ENCODE data around the gene FRG2C. TPM values are rescaled to one million over a fixed set of nuclear protein-coding genes. Genes with fewer than 3 reads are reported as not detected.
"Not testable (repeated sequence)": the region's sequence is repeated elsewhere in the genome, so short reads cannot be mapped to it uniquely, and the experiment has no call there.

FRG2C gene
- total and polyA plus RNA-seq, 2 of the 4 experiments (the other 2 are of a cell fraction): not detected

GRCh38 chr3:75655956-75656355 lies 8.2 kb upstream of the FRG2C start:
- H4K20me1 ChIP-seq (ENCODE audit: insufficient read depth, low read length); H3K4me2 ChIP-seq (ENCODE audit: low read depth, low read length); H3K56ac ChIP-seq (ENCODE audit: extremely low read depth, insufficient read depth, low read length); ATAC-seq (ENCODE audit: low read depth); H2BK15ac ChIP-seq (ENCODE audit: low read depth, low read length); H4K5ac ChIP-seq (ENCODE audit: low read depth, low read length); H2BK5ac ChIP-seq (ENCODE audit: low read depth, low read length, poor library complexity, severe bottlenecking); H3K4me1 ChIP-seq (ENCODE audit: control insufficient read depth, insufficient read depth, low read length); H2AK9ac ChIP-seq (replicated peaks; ENCODE audit: low read depth, low read length, poor library complexity); H3K27ac ChIP-seq (ENCODE audit: insufficient read depth, low read length); H2AK5ac ChIP-seq (ENCODE audit: low read depth, low read length); POLR2A ChIA-PET (ENCODE audit: unreplicated experiment); H4K91ac ChIP-seq (ENCODE audit: insufficient read depth, low read depth, low read length); H2BK120ac ChIP-seq (ENCODE audit: low read depth, low read length); H3K14ac ChIP-seq (replicated peaks; ENCODE audit: low read depth, low read length); DNase-seq; H4K8ac ChIP-seq (ENCODE audit: low read depth in 2 of 2, low read length in 2 of 2); dilution Hi-C loops (cut with HindIII; ENCODE audit: low sequenced_read_pairs, unreplicated experiment); H3K4me3 ChIP-seq (ENCODE audit: insufficient read depth, low read depth, low read length); H3K79me1 ChIP-seq (ENCODE audit: low read depth in 1 of 2, low read length in 2 of 2); H3K36me3 ChIP-seq (ENCODE audit: control insufficient read depth, insufficient read depth, low read length); H3K23ac ChIP-seq (ENCODE audit: low read depth, low read length); CTCF ChIA-PET; H3K4ac ChIP-seq (ENCODE audit: low read depth, low read length); H2BK20ac ChIP-seq (ENCODE audit: low read depth, low read length); BruUV-seq (replicated peaks); H3K18ac ChIP-seq (ENCODE audit: low read depth, low read length); H3K9me1 ChIP-seq (ENCODE audit: insufficient read depth, low read length); H2AFZ ChIP-seq (replicated peaks; ENCODE audit: low read length, poor library complexity); in situ Hi-C loops (cut with MboI; ENCODE audit: low sequenced_read_pairs); H3K9me3 ChIP-seq (ENCODE audit: control insufficient read depth, insufficient read depth, low read length); H3K9ac ChIP-seq (ENCODE audit: low read depth, low read length); intact Hi-C loops (cut with micrococcal nuclease): not testable (repeated sequence)
- WGBS, 2 experiments (ENCODE audit: extremely low coverage in 2 of 2, insufficient read length in 1 of 2): no CpG with 5 or more reads among the region's 7 CpGs
- H3K27me3 ChIP-seq (ENCODE audit: control insufficient read depth, insufficient read depth, low read length): peaks cover 11% of the 10 kb centered on the region

DNA sequence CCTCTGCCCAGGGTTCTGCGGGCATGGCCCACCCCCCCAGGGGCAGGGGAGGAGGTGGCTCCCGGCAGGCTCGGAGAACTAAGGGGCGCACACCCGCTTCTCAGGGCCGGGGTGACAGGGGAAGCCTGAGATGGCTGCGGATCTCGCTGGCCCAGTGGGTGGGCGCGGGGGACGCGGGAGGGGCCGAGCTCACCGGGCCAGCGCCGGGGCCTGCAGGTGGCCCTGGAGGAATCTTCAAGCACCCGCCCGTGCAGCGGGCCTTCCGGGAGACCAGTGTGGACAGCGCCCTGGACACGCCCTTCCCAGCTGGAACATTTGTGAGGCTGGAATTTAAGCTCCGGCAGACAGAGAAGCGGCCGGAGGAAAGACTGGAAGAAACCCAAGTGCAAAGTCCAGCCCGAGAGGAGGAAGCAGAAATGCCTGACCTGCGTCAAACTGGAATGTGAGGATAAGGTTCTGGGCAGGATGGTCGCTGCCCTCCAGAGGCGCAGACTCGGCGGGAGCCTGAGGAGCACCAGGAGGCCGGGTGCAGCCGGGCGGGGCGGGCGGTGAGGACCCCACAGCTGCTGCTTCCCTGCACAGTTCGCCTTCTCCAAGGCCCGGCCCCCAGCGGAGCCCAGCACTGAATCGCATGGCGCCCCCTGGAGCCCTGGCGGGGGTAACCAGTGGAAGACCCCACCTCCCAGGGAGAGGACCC lies 5.6 kb upstream of the FRG2C start:
- CTCF ChIA-PET; H2AK9ac ChIP-seq (replicated peaks; ENCODE audit: low read depth, low read length, poor library complexity); in situ Hi-C loops (cut with MboI; ENCODE audit: low sequenced_read_pairs); H4K5ac ChIP-seq (ENCODE audit: low read depth, low read length); H3K79me1 ChIP-seq (ENCODE audit: low read depth in 1 of 2, low read length in 2 of 2); H3K4me1 ChIP-seq (ENCODE audit: control insufficient read depth, insufficient read depth, low read length); H2AFZ ChIP-seq (replicated peaks; ENCODE audit: low read length, poor library complexity); H3K9me1 ChIP-seq (ENCODE audit: insufficient read depth, low read length); H3K14ac ChIP-seq (replicated peaks; ENCODE audit: low read depth, low read length); H4K8ac ChIP-seq (ENCODE audit: low read depth in 2 of 2, low read length in 2 of 2); H2AK5ac ChIP-seq (ENCODE audit: low read depth, low read length); H2BK120ac ChIP-seq (ENCODE audit: low read depth, low read length); H4K91ac ChIP-seq (ENCODE audit: insufficient read depth, low read depth, low read length); H3K9me3 ChIP-seq (ENCODE audit: control insufficient read depth, insufficient read depth, low read length); H3K27ac ChIP-seq (ENCODE audit: insufficient read depth, low read length); intact Hi-C loops (cut with micrococcal nuclease); DNase-seq; H3K36me3 ChIP-seq (ENCODE audit: control insufficient read depth, insufficient read depth, low read length); H2BK15ac ChIP-seq (ENCODE audit: low read depth, low read length); H3K56ac ChIP-seq (ENCODE audit: extremely low read depth, insufficient read depth, low read length); BruUV-seq (replicated peaks); POLR2A ChIA-PET (ENCODE audit: unreplicated experiment); H3K23ac ChIP-seq (ENCODE audit: low read depth, low read length); H4K20me1 ChIP-seq (ENCODE audit: insufficient read depth, low read length); H3K4ac ChIP-seq (ENCODE audit: low read depth, low read length); H3K18ac ChIP-seq (ENCODE audit: low read depth, low read length); ATAC-seq (ENCODE audit: low read depth); H2BK5ac ChIP-seq (ENCODE audit: low read depth, low read length, poor library complexity, severe bottlenecking); H2BK20ac ChIP-seq (ENCODE audit: low read depth, low read length); dilution Hi-C loops (cut with HindIII; ENCODE audit: low sequenced_read_pairs, unreplicated experiment): not testable (repeated sequence)
- peak overlapping the region; percentile 11; the same call in 1 of the 2 replicates for H3K4me3 ChIP-seq (ENCODE audit: insufficient read depth, low read depth, low read length)
- H3K9ac ChIP-seq (ENCODE audit: low read depth, low read length): peak overlapping the region; percentile 29; the same call in 1 of the 2 replicates
- H3K27me3 ChIP-seq (ENCODE audit: control insufficient read depth, insufficient read depth, low read length): peaks cover 11% of the 10 kb centered on the region
- 4% methylated on average over 17 of the region's 42 CpGs; no CpG with 5 or more reads in 1 of the 2 experiments for WGBS, 2 experiments (ENCODE audit: extremely low coverage in 2 of 2, insufficient read length in 1 of 2)
- peak overlapping the region; percentile 45; the same call in 1 of the 2 replicates for H3K4me2 ChIP-seq (ENCODE audit: low read depth, low read length)

Data from IMR-90 (cell line).